SJCRH30 (cell line): ENCODE data around the gene ISL2. TPM values are rescaled to one million over a fixed set of nuclear protein-coding genes. Genes with fewer than 3 reads are reported as not detected.
"Not testable (repeated sequence)": the region's sequence is repeated elsewhere in the genome, so short reads cannot be mapped to it uniquely, and the experiment has no call there.

Source experiments
- DNase-seq, 2 experiments: peaks; one replicate each; pipeline ENCODE4 v3.0.0-alpha.2; 2015 to 2020
- H3K27ac ChIP-seq: fragments of 250-450 bp; sonication (Bioruptor Pico); 2 replicates; pipeline ENCODE4 v1.5.1; 2020; ENCODE audit warnings: mild to moderate bottlenecking, moderate library complexity
- H3K27me3 ChIP-seq: fragments of 250-450 bp; sonication (Bioruptor Pico); 2 replicates; pipeline ENCODE4 v1.5.1; 2020; ENCODE audit warnings: mild to moderate bottlenecking, moderate library complexity
- H3K36me3 ChIP-seq: fragments of 250-450 bp; sonication (Bioruptor Pico); 2 replicates; pipeline ENCODE4 v1.5.1; 2020; ENCODE audit warnings: mild to moderate bottlenecking, moderate library complexity
- H3K4me1 ChIP-seq: fragments of 250-450 bp; sonication (Bioruptor Pico); 2 replicates; pipeline ENCODE4 v1.5.1; 2020; ENCODE audit warnings: mild to moderate bottlenecking, moderate library complexity
- H3K4me3 ChIP-seq: fragments of 250-450 bp; sonication (Bioruptor Pico); 2 replicates; pipeline ENCODE4 v1.5.1; 2020; ENCODE audit warnings: mild to moderate bottlenecking, moderate library complexity
- H3K9me3 ChIP-seq: fragments of 250-450 bp; sonication (Bioruptor Pico); replicated peaks from 2 replicates; pipeline ENCODE4 v1.5.1; 2020; ENCODE audit warnings: mild to moderate bottlenecking, moderate library complexity
- total RNA-seq: library from RNA; depleted of rRNA; stranded (reverse); fragments of >200 nt; shearing (Covaris generic); gene quantifications from 2 replicates; pipeline ENCODE4 v1.2.3, GENCODE V29; 2014

ISL2 gene
- total RNA-seq, 1 experiment from 2014 or later = 4.3 TPM

GRCh38 chr15:76313175-76313567, 23.4 kb upstream of the ISL2 start:
- DNase-seq, H3K4me3 ChIP-seq, H3K36me3 ChIP-seq, H3K9me3 ChIP-seq, H3K27me3 ChIP-seq: not testable (repeated sequence)
- H3K4me1 ChIP-seq = peaks cover 22% of the 10 kb centered on the region
- peak overlapping the region; percentile 56 for H3K27ac ChIP-seq

- no peaks in the 10 kb centered on the region for H3K36me3 ChIP-seq
- peaks cover 22% of the 10 kb centered on the region for H3K4me1 ChIP-seq
- no peak overlapping the region for H3K4me3 ChIP-seq
- no peaks in the 10 kb centered on the region for H3K27me3 ChIP-seq
- peak overlapping the region; percentile 56 for H3K27ac ChIP-seq
- DNase-seq = peak; percentile 78 to 83
- H3K9me3 ChIP-seq = no peaks in the 10 kb centered on the region
These were observed 22.8 kb upstream of the ISL2 start for GRCh38 chr15:76313731-76314130.

GRCh38 chr15:76320012-76320411, 16.6 kb upstream of the ISL2 start:
- Histone ChIP-seq H3K36me3 (no peaks in the 10 kb centered on the region), H3K27me3 (no peaks in the 10 kb centered on the region), H3K4me1 (peaks cover 15% of the 10 kb centered on the region), H3K9me3 (0 out of 2 replicates have a peak, but pooled peaks cover 4% of the 10 kb centered on the region), H3K4me3 (no peak overlapping the region), H3K27ac (no peak overlapping the region)
- no peak for DNase-seq

GRCh38 chr15:76321171-76321570, 15.4 kb upstream of the ISL2 start:
- H3K9me3 ChIP-seq = 0 out of 2 replicates have a peak, but pooled peaks cover 4% of the 10 kb centered on the region
- no peak overlapping the region for H3K27ac ChIP-seq
- no peak overlapping the region for H3K4me3 ChIP-seq
- peak in 1 of 2 experiments; percentile 56 for DNase-seq
- no peaks in the 10 kb centered on the region for H3K36me3 ChIP-seq
- H3K27me3 ChIP-seq = no peaks in the 10 kb centered on the region
- H3K4me1 ChIP-seq = peaks cover 15% of the 10 kb centered on the region

GRCh38 chr15:76321602-76322001, 15.0 kb upstream of the ISL2 start:
- H3K36me3 ChIP-seq = no peaks in the 10 kb centered on the region
- no peak overlapping the region for H3K27ac ChIP-seq
- H3K27me3 ChIP-seq = no peaks in the 10 kb centered on the region
- no peak overlapping the region for H3K4me3 ChIP-seq
- peaks cover 15% of the 10 kb centered on the region for H3K4me1 ChIP-seq
- H3K9me3 ChIP-seq = 0 out of 2 replicates have a peak, but pooled peaks cover 4% of the 10 kb centered on the region
- no peak for DNase-seq

GRCh38 chr15:76324066-76324465, 12.5 kb upstream of the ISL2 start:
- Histone ChIP-seq H3K4me3 (no peak overlapping the region), H3K27me3 (no peaks in the 10 kb centered on the region), H3K27ac (no peak overlapping the region), H3K4me1 (peaks cover 15% of the 10 kb centered on the region), H3K36me3 (no peaks in the 10 kb centered on the region), H3K9me3 (0 out of 2 replicates have a peak, but pooled peaks cover 4% of the 10 kb centered on the region)
- DNase-seq = no peak

GRCh38 chr15:76325704-76326103, 10.9 kb upstream of the ISL2 start:
- Histone ChIP-seq H3K27ac (no peak overlapping the region), H3K4me1 (peaks cover 15% of the 10 kb centered on the region), H3K27me3 (no peaks in the 10 kb centered on the region), H3K4me3 (no peak overlapping the region), H3K36me3 (no peaks in the 10 kb centered on the region), H3K9me3 (0 out of 2 replicates have a peak, but pooled peaks cover 4% of the 10 kb centered on the region)
- DNase-seq = no peak

GRCh38 chr15:76327191-76328105, 9.1 kb upstream of the ISL2 start:
- DNase-seq = peak in 1 of 2 experiments; percentile 50
- H3K9me3 ChIP-seq = 0 out of 2 replicates have a peak, but pooled peaks cover 4% of the 10 kb centered on the region
- no peaks in the 10 kb centered on the region for H3K27me3 ChIP-seq

GRCh38 chr15:76328106-76328696, 8.4 kb upstream of the ISL2 start:
- Histone ChIP-seq H3K9me3 (no peaks in the 10 kb centered on the region), H3K27ac (no peak overlapping the region), H3K27me3 (no peaks in the 10 kb centered on the region), H3K4me3 (no peak overlapping the region), H3K4me1 (peaks cover 8% of the 10 kb centered on the region), H3K36me3 (no peaks in the 10 kb centered on the region)
- no peak for DNase-seq

More at GRCh38 chr15:76327191-76328105, 9.1 kb upstream of the ISL2 start:
- Histone ChIP-seq H3K36me3 (no peaks in the 10 kb centered on the region), H3K4me1 (peaks cover 8% of the 10 kb centered on the region), H3K27ac (no peak overlapping the region), H3K4me3 (no peak overlapping the region)

GRCh38 chr15:76328958-76329357, 7.6 kb upstream of the ISL2 start:
- Histone ChIP-seq H3K27me3 (no peaks in the 10 kb centered on the region), H3K27ac (no peak overlapping the region), H3K36me3 (no peaks in the 10 kb centered on the region), H3K4me1 (peaks cover 1% of the 10 kb centered on the region), H3K4me3 (no peak overlapping the region), H3K9me3 (no peaks in the 10 kb centered on the region)
- no peak for DNase-seq

GRCh38 chr15:76330080-76330680, 6.4 kb upstream of the ISL2 start:
- H3K36me3 ChIP-seq = no peaks in the 10 kb centered on the region
- no peaks in the 10 kb centered on the region for H3K27me3 ChIP-seq
- no peaks in the 10 kb centered on the region for H3K4me1 ChIP-seq
- no peaks in the 10 kb centered on the region for H3K9me3 ChIP-seq
- H3K27ac ChIP-seq = no peak overlapping the region
- H3K4me3 ChIP-seq = no peak overlapping the region
- peak; percentile 45 to 73 for DNase-seq

GRCh38 chr15:76332796-76333195, 3.8 kb upstream of the ISL2 start:
- Histone ChIP-seq H3K4me3 (no peak overlapping the region), H3K4me1 (0 out of 2 replicates have a peak, but pooled peaks cover 3% of the 10 kb centered on the region), H3K9me3 (no peaks in the 10 kb centered on the region), H3K27ac (no peak overlapping the region), H3K36me3 (no peaks in the 10 kb centered on the region), H3K27me3 (no peaks in the 10 kb centered on the region)
- no peak for DNase-seq

GRCh38 chr15:76333309-76333708, 3.3 kb upstream of the ISL2 start:
- Histone ChIP-seq H3K36me3 (no peaks in the 10 kb centered on the region), H3K9me3 (no peaks in the 10 kb centered on the region), H3K4me3 (no peak overlapping the region), H3K27me3 (no peaks in the 10 kb centered on the region), H3K27ac (no peak overlapping the region), H3K4me1 (0 out of 2 replicates have a peak, but pooled peaks cover 3% of the 10 kb centered on the region)
- no peak for DNase-seq

- H3K27ac ChIP-seq = no peak overlapping the region
- H3K4me1 ChIP-seq = 0 out of 2 replicates have a peak, but pooled peaks cover 3% of the 10 kb centered on the region
- no peaks in the 10 kb centered on the region for H3K27me3 ChIP-seq
- H3K9me3 ChIP-seq = no peaks in the 10 kb centered on the region
- H3K4me3 ChIP-seq = no peak overlapping the region
- DNase-seq = peak; percentile 53 to 69
- H3K36me3 ChIP-seq = no peaks in the 10 kb centered on the region
These were observed 2.7 kb upstream of the ISL2 start for GRCh38 chr15:76333720-76334437.
